Small intestine (tissue), 7 donors: ENCODE measurements around the gene BABAM2. TPM values are rescaled to one million over a fixed set of nuclear protein-coding genes. Genes with fewer than 3 reads are reported as not detected.

Source experiments
- DNase-seq, 2 donors: peaks; one replicate each; pipeline versions ENCODE4 v3.0.0 to v3.0.0-alpha.2; 2013
- FAIRE-seq: peaks from 2 replicates; lab custom pipeline; 2012; peaks lifted over from hg19 to GRCh38; lab: Jason Lieb, UNC
- H3K27ac ChIP-seq, 3 donors: one replicate each; pipeline ENCODE4 v1.5.1; 2013; ENCODE audit warnings: low read length in 2 of 3, mild to moderate bottlenecking in 2 of 3, control low read depth in 1 of 3, inconsistent platforms in 1 of 3, low read depth in 1 of 3, moderate library complexity in 1 of 3
- H3K27me3 ChIP-seq, 3 donors: one replicate each; pipeline ENCODE4 v1.6.1; 2013; ENCODE audit warnings: low read length in 3 of 3, inconsistent platforms in 1 of 3; ENCODE audit not compliant: control insufficient read depth in 3 of 3, insufficient read depth in 3 of 3
- H3K36me3 ChIP-seq, 3 donors: one replicate each; pipeline ENCODE4 v1.6.1; 2013; ENCODE audit warnings: low read length in 3 of 3, inconsistent platforms in 1 of 3, low read depth in 1 of 3, mild to moderate bottlenecking in 1 of 3, moderate library complexity in 1 of 3; ENCODE audit not compliant: control insufficient read depth in 3 of 3, insufficient read depth in 2 of 3
- H3K4me1 ChIP-seq, 3 donors: one replicate each; pipeline ENCODE4 v1.6.1; 2013; ENCODE audit warnings: low read length in 2 of 3, inconsistent platforms in 1 of 3, low read depth in 1 of 3, mild to moderate bottlenecking in 1 of 3, moderate library complexity in 1 of 3; ENCODE audit not compliant: control insufficient read depth in 3 of 3, insufficient read depth in 2 of 3
- H3K4me3 ChIP-seq, 3 donors: one replicate each; pipeline ENCODE4 v1.5.1; 2013; ENCODE audit warnings: low read length in 3 of 3, control low read depth in 1 of 3, inconsistent platforms in 1 of 3, low read depth in 1 of 3, mild to moderate bottlenecking in 1 of 3, moderate library complexity in 1 of 3
- H3K9me3 ChIP-seq, 2 donors: one replicate each; pipeline ENCODE4 v1.6.1; 2013; ENCODE audit warnings: low read depth in 1 of 2, low read length in 1 of 2; ENCODE audit not compliant: control insufficient read depth in 2 of 2, insufficient read depth in 1 of 2
- WGBS, 3 donors: extraction: QIAGEN DNeasy Blood & Tissue Kit; methylation state at CpG; one replicate each; pipeline ENCODE4 v1.1.7; 2013; 5-methylcytosine and 5-hydroxymethylcytosine counted together
- polyA plus RNA-seq, 4 donors: library from polyadenylated mRNA; stranded (reverse) in 3 of 4; unstranded in 1 of 4; fragments of 200-250 nt in 3 of 4; fragments of 120-200 nt in 1 of 4; gene quantifications; one replicate each; pipeline versions ENCODE4 v1.2.1 to v1.2.3, GENCODE V29; 2013
- donor health status: healthy with polysubstance abuse.
- donor health status: control.
- donor health status: control.
- donor health status: Bipolar disorder and iron deficiency.
- donor health status: healthy.

Gene BABAM2
- polyA plus RNA-seq, 4 donors = 19.5 to 38.6 (median 21.5) TPM

- Histone ChIP-seq H3K36me3 (peaks cover 0 to 9% (median 0%) of the 10 kb centered on the region in 3 donors), H3K4me3 (no peak overlapping the region), H3K27ac (no peak overlapping the region), H3K4me1 (no peaks in the 10 kb centered on the region), H3K27me3 (no peaks in the 10 kb centered on the region), H3K9me3 (no peaks in the 10 kb centered on the region)
- no peak for DNase-seq
- WGBS, 3 donors = 85 to 91% (median 85%) methylated on average over 5 of the region's 5 CpGs
- no peak for FAIRE-seq
Observed at GRCh38 chr2:28286678-28287077, 396.1 kb downstream of the BABAM2 start.

DNA sequence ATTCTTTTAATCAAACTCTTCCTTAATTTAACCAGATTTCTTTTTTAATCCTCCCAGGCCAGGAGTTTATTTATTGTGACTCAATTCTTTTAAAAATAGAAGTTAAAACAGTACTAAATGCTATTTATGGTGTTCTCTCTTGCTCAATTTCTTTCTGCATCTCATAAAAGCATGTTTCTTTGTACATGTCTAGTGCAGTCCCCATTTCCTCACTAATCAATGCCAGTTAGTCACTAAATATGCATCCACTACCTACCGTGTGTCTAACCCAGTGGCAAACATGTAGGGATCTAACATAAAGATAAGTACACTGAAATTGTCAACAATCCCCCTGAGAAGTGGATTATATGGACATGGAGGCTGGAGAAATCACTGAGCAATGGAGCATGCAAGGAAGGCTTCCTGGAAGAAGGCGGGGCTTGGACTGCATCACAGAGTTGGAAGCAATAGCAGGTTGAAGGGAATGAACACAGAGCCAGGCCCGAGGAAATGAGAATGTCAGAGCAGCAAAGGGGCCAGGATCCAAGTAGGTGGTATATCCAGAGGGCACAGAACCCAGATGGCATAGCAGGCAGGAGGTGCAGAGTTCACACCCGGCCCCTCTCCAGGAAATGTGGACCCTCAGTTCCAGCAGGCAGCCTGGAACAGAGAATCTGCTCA is 396.9 kb downstream of the BABAM2 start:
- 80 to 87% (median 82%) methylated on average over 4 of the region's 4 CpGs for WGBS, 3 donors
- no peaks in the 10 kb centered on the region for H3K27me3 ChIP-seq
- no peak overlapping the region for H3K4me3 ChIP-seq
- FAIRE-seq (no peak), DNase-seq (no peak)
- H3K9me3 ChIP-seq = no peaks in the 10 kb centered on the region
- H3K36me3 ChIP-seq = peaks cover 0 to 8% (median 0%) of the 10 kb centered on the region in 3 donors
- no peaks in the 10 kb centered on the region for H3K4me1 ChIP-seq
- H3K27ac ChIP-seq = no peak overlapping the region

DNA sequence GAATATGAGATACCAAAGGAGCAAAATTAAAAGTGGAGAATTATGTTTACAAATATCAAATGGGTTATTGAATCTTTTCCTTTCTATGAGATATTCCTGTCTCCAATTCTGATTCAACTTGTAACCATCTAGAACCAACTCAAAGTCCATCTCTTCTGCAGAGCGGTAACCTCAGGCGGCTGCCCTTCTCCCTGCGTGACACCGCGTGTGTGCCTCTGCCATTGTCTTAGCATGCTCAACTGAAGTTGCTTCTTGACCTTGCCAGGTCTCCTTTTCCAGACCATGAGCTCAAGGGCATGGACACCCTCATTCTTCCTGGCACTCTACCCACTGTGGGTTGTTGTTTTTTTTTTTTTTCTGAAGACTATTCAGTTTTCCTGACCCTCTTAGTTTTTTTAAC is 398.1 kb downstream of the BABAM2 start:
- DNase-seq (no peak), FAIRE-seq (no peak)
- H3K27me3 ChIP-seq = no peaks in the 10 kb centered on the region
- H3K36me3 ChIP-seq = peaks cover 0 to 9% (median 0%) of the 10 kb centered on the region in 3 donors
- H3K9me3 ChIP-seq = no peaks in the 10 kb centered on the region
- H3K4me3 ChIP-seq = no peak overlapping the region
- no peaks in the 10 kb centered on the region for H3K4me1 ChIP-seq
- WGBS, 3 donors = 96 to 99% (median 97%) methylated on average over 5 of the region's 5 CpGs
- H3K27ac ChIP-seq = no peak overlapping the region

DNA sequence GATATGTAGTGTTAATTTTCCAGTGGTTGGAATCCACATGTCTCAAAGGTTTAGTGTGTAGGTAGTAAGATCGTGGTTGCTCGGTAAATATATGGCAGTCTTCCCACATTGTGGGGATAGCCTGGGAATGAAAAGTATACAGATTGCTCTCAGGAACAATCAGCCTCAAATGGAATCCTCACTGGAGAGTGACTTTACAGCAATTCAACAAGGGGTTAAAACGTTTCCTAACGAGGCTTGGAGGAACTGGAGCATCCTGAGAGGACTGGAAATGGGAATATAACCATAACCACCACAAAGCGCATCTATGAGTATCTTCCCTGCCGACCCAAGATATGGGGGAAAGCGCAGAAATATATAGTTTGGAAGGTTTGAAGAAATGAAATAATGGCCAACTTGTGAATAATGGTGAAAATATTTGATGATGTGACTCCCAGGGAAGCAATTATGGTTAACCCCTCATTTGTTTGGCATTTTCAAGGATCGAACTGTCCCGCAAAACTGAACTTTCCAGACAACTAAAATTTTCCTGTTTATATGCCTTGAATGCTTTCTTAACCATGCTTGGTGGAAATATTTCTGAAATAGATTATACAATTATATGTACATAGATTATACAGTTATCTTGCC is 401.4 kb downstream of the BABAM2 start:
- DNase-seq = no peak
- no peak for FAIRE-seq

GRCh38 chr2:28292491-28292890 is 402.0 kb downstream of the BABAM2 start:
- Histone ChIP-seq H3K27ac (no peak overlapping the region), H3K4me3 (no peak overlapping the region), H3K36me3 (peaks cover 0 to 8% (median 0%) of the 10 kb centered on the region in 3 donors), H3K4me1 (no peaks in the 10 kb centered on the region), H3K9me3 (no peaks in the 10 kb centered on the region), H3K27me3 (no peaks in the 10 kb centered on the region)
- 81 to 83% (median 81%) methylated on average over 2 of the region's 2 CpGs for WGBS, 3 donors
- DNase-seq (no peak), FAIRE-seq (no peak)

More for the DNA sequence above, 401.4 kb downstream of the BABAM2 start:
- 89 to 91% (median 90%) methylated on average over 9 of the region's 9 CpGs for WGBS, 3 donors
- Histone ChIP-seq H3K36me3 (peaks cover 0 to 9% (median 0%) of the 10 kb centered on the region in 3 donors), H3K27me3 (no peaks in the 10 kb centered on the region), H3K27ac (no peak overlapping the region), H3K4me3 (no peak overlapping the region), H3K4me1 (no peaks in the 10 kb centered on the region), H3K9me3 (no peaks in the 10 kb centered on the region)

DNA sequence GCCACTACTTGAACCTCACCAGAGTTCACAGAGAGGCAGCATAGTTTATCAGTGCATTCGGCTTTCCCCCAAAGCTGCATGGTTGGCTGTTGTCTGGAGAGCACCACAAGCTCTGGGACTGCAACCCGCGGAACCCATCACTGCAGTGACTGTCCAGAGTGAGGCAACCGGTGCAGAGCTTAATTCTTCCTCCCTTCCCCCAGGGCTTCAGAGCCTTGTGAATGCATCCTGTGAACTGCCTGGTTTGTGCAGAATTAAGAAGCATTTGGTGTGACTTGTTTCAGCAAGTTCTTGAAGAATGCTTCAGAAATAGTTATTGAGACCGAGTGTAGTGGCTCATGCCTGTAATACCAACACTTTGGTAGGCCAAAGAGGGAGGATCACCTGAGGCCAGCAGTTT is 402.9 kb downstream of the BABAM2 start:
- H3K4me1 ChIP-seq = no peaks in the 10 kb centered on the region
- H3K4me3 ChIP-seq = no peak overlapping the region
- no peaks in the 10 kb centered on the region for H3K9me3 ChIP-seq
- WGBS, 3 donors = 72 to 81% (median 79%) methylated on average over 5 of the region's 5 CpGs
- H3K27ac ChIP-seq = no peak overlapping the region
- H3K27me3 ChIP-seq = no peaks in the 10 kb centered on the region
- DNase-seq (no peak), FAIRE-seq (no peak)
- peaks cover 0 to 3% (median 3%) of the 10 kb centered on the region in 3 donors for H3K36me3 ChIP-seq

GRCh38 chr2:28294451-28294850 is 403.9 kb downstream of the BABAM2 start:
- DNase-seq (no peak), FAIRE-seq (no peak)
- no peaks in the 10 kb centered on the region for H3K4me1 ChIP-seq
- H3K36me3 ChIP-seq = peaks cover 0 to 3% (median 3%) of the 10 kb centered on the region in 3 donors
- WGBS, 3 donors = 88 to 100% (median 93%) methylated on average over 1 of the region's 1 CpG
- H3K27ac ChIP-seq = no peak overlapping the region
- H3K27me3 ChIP-seq = no peaks in the 10 kb centered on the region
- no peak overlapping the region for H3K4me3 ChIP-seq
- H3K9me3 ChIP-seq = no peaks in the 10 kb centered on the region

- whole genome bisulfite sequencing, 3 donors = 90 to 91% (median 90%) methylated on average over 7 of the region's 7 CpGs
- no peaks in the 10 kb centered on the region for H3K9me3 ChIP-seq
- H3K4me1 ChIP-seq = no peaks in the 10 kb centered on the region
- H3K36me3 ChIP-seq = peaks cover 0 to 7% (median 3%) of the 10 kb centered on the region in 3 donors
- FAIRE-seq (no peak), DNase-seq (no peak)
- H3K27ac ChIP-seq = no peak overlapping the region
- no peak overlapping the region for H3K4me3 ChIP-seq
- no peaks in the 10 kb centered on the region for H3K27me3 ChIP-seq
Observed at GRCh38 chr2:28296243-28296642, 405.7 kb downstream of the BABAM2 start.
